Liver (tissue), 9 donors: ENCODE data around the gene FERMT1. TPM values are rescaled to one million over a fixed set of nuclear protein-coding genes. Genes with fewer than 3 reads are reported as not detected.

Source experiments
- DNase-seq: peaks from one replicate; pipeline ENCODE4 v3.0.0-alpha.2; 2017; ENCODE audit warnings: low spot score
- H3K27ac ChIP-seq, 2 donors: one replicate each; pipeline ENCODE4 v1.7.0; 2013; ENCODE audit warnings: inconsistent platforms in 2 of 2, low read length in 2 of 2, control low read depth in 1 of 2, low read depth in 1 of 2, mild to moderate bottlenecking in 1 of 2
- H3K27me3 ChIP-seq, 4 donors: one replicate each; pipeline versions ENCODE4 v1.6.1 to v1.7.0; 2013; ENCODE audit warnings: low read length in 3 of 4, inconsistent platforms in 1 of 4, mild to moderate bottlenecking in 1 of 4, moderate library complexity in 1 of 4; ENCODE audit not compliant: control insufficient read depth in 4 of 4, insufficient read depth in 4 of 4
- H3K36me3 ChIP-seq, 4 donors: one replicate each; pipeline versions ENCODE4 v1.6.1 to v1.7.0; 2013; ENCODE audit warnings: low read length in 3 of 4, mild to moderate bottlenecking in 3 of 4, low read depth in 1 of 4, moderate library complexity in 1 of 4; ENCODE audit not compliant: control insufficient read depth in 4 of 4, insufficient read depth in 3 of 4
- H3K4me1 ChIP-seq, 4 donors: one replicate each; pipeline versions ENCODE4 v1.6.1 to v1.7.0; 2013; ENCODE audit warnings: low read length in 3 of 4, mild to moderate bottlenecking in 3 of 4, moderate library complexity in 1 of 4; ENCODE audit not compliant: control insufficient read depth in 4 of 4, insufficient read depth in 4 of 4
- H3K4me3 ChIP-seq, 3 donors: one replicate each; pipeline versions ENCODE4 v1.6.1 to v1.7.0; 2013; ENCODE audit warnings: low read length in 3 of 3, control low read depth in 1 of 3, low read depth in 1 of 3, mild to moderate bottlenecking in 1 of 3
- H3K9ac ChIP-seq, 2 donors: one replicate each; pipeline ENCODE4 v1.7.0; 2013; ENCODE audit warnings: low read length in 2 of 2, mild to moderate bottlenecking in 2 of 2, moderate library complexity in 2 of 2, control low read depth in 1 of 2, low read depth in 1 of 2
- H3K9me3 ChIP-seq, 4 donors: one replicate each; pipeline versions ENCODE4 v1.6.1 to v1.7.0; 2013; ENCODE audit warnings: low read length in 3 of 4; ENCODE audit not compliant: control insufficient read depth in 4 of 4
- ATF3 ChIP-seq: IDR thresholded peaks from 2 replicates; pipeline ENCODE4 v1.6.1; 2016; ENCODE audit warnings: antibody characterized with exemption
- CTCF ChIP-seq: fragments of 150-350 bp; IDR thresholded peaks from 2 replicates; pipeline ENCODE4 v1.5.1; 2017; ENCODE audit warnings: improper control_type of control experiment, low read depth, low read length; ENCODE audit not compliant: missing input control
- EGR1 ChIP-seq, 2 donors: IDR thresholded peaks; 2 replicates each; pipeline ENCODE4 v1.6.1; 2016 to 2018; ENCODE audit warnings: antibody characterized with exemption in 2 of 2, low read depth in 2 of 2
- FOXA1 ChIP-seq: IDR thresholded peaks from 2 replicates; pipeline ENCODE4 v1.6.1; 2016; ENCODE audit warnings: antibody characterized with exemption
- FOXA2 ChIP-seq: IDR thresholded peaks from 2 replicates; pipeline ENCODE4 v1.6.1; 2016; ENCODE audit warnings: antibody characterized with exemption
- GABPA ChIP-seq, 2 donors: IDR thresholded peaks in 1 of 2; conservative IDR thresholded peaks in 1 of 2; 2 replicates each; pipeline ENCODE4 v1.6.1; 2016; ENCODE audit warnings: antibody characterized with exemption in 2 of 2, mild to moderate bottlenecking in 1 of 2, moderate library complexity in 1 of 2
- HNF4A ChIP-seq, 2 donors: conservative IDR thresholded peaks; 2 replicates each; pipeline ENCODE4 v1.6.1; 2016; ENCODE audit warnings: antibody characterized with exemption in 2 of 2, mild to moderate bottlenecking in 2 of 2
- HNF4G ChIP-seq: IDR thresholded peaks from 2 replicates; pipeline ENCODE4 v1.6.1; 2016; ENCODE audit warnings: antibody characterized with exemption
- JUND ChIP-seq, 2 donors: IDR thresholded peaks; 2 replicates each; pipeline ENCODE4 v1.6.1; 2016; ENCODE audit warnings: antibody characterized with exemption in 2 of 2
- NR2F2 ChIP-seq: IDR thresholded peaks from 2 replicates; pipeline ENCODE4 v1.6.1; 2016; ENCODE audit warnings: antibody characterized with exemption
- RAD21 ChIP-seq, 2 donors: IDR thresholded peaks; 2 replicates each; pipeline ENCODE4 v1.6.1; 2016; ENCODE audit warnings: antibody characterized with exemption in 2 of 2, mild to moderate bottlenecking in 2 of 2
- REST ChIP-seq: IDR thresholded peaks from 2 replicates; pipeline ENCODE4 v1.6.1; 2016; ENCODE audit warnings: antibody characterized with exemption, mild to moderate bottlenecking
- RXRA ChIP-seq, 2 donors: IDR thresholded peaks; 2 replicates each; pipeline ENCODE4 v1.6.1; 2017 to 2018; ENCODE audit warnings: antibody characterized with exemption in 2 of 2, mild to moderate bottlenecking in 1 of 2
- SP1 ChIP-seq: IDR thresholded peaks from 2 replicates; pipeline ENCODE4 v1.6.1; 2018; ENCODE audit warnings: antibody characterized with exemption, mild to moderate bottlenecking
- TAF1 ChIP-seq: conservative IDR thresholded peaks from 2 replicates; pipeline ENCODE4 v1.6.1; 2016; ENCODE audit warnings: antibody characterized with exemption, mild to moderate bottlenecking
- YY1 ChIP-seq: IDR thresholded peaks from 2 replicates; pipeline ENCODE4 v1.6.1; 2016; ENCODE audit warnings: antibody characterized with exemption, mild to moderate bottlenecking
- ZBTB33 ChIP-seq: IDR thresholded peaks from 2 replicates; pipeline ENCODE4 v1.6.1; 2016; ENCODE audit warnings: antibody characterized with exemption
- WGBS: extraction: QIAGEN DNeasy Blood & Tissue Kit; methylation state at CpG from one replicate; pipeline ENCODE4 v1.1.7; 2013; 5-methylcytosine and 5-hydroxymethylcytosine counted together
- polyA plus RNA-seq, 2 donors: library from polyadenylated mRNA; stranded (reverse) in 1 of 2; unstranded in 1 of 2; fragments of 200-250 nt in 1 of 2; fragments of >200 nt in 1 of 2; fragmentation: Nextera tagmentation in 1 of 2; extraction: Ambion mirVana in 1 of 2; gene quantifications; one replicate each; pipeline versions ENCODE4 v1.2.1 to v1.2.3, GENCODE V29; 2013 to 2015
- total RNA-seq, 2 donors: library from RNA; depleted of rRNA; stranded (reverse); fragments of >200 nt; gene quantifications; one replicate each; pipeline ENCODE4 v1.2.3, GENCODE V29; 2014
- donor health status: healthy.
- donor health status: healthy.
- donor health status: healthy.
- donor health status: healthy.
- donor health status: healthy.

FERMT1 gene
- total and polyA plus RNA-seq, 4 donors, result 0.11 to 0.42 (median 0.21) TPM

GRCh38 chr20:6127825-6128224, 5.0 kb upstream of the FERMT1 start:
- TF ChIP-seq TAF1 (no peak), REST (no peak), FOXA2 (no peak), SP1 (no peak), JUND (IDR thresholded peaks at IDR 0.05) (no peak), EGR1 (IDR thresholded peaks at IDR 0.05; ENCODE audit: low read depth in 2 of 2) (no peak), FOXA1 (no peak), NR2F2 (no peak), ZBTB33 (no peak), GABPA (IDR thresholded peaks at IDR 0.05 in 1 of 2, conservative IDR thresholded peaks at IDR 0.05 in 1 of 2) (no peak)
- 85% methylated on average over 4 of the region's 4 CpGs for WGBS
- Histone ChIP-seq H3K9me3 (no peaks in the 10 kb centered on the region), H3K4me3 (no peak overlapping the region), H3K27ac (no peak overlapping the region), H3K27me3 (peaks cover 0 to 3% (median 0%) of the 10 kb centered on the region in 4 donors), H3K9ac (no peak overlapping the region), H3K36me3 (no peaks in the 10 kb centered on the region), H3K4me1 (peaks cover 0 to 7% (median 5%) of the 10 kb centered on the region in 4 donors)
- DNase-seq, result no peak

GRCh38 chr20:6126846-6127245, 4.0 kb upstream of the FERMT1 start:
- Histone ChIP-seq H3K9me3 (no peaks in the 10 kb centered on the region), H3K4me1 (peaks cover 3 to 15% (median 9%) of the 10 kb centered on the region in 4 donors), H3K36me3 (no peaks in the 10 kb centered on the region), H3K27me3 (peaks cover 0 to 3% (median 0%) of the 10 kb centered on the region in 4 donors), H3K27ac (no peak overlapping the region), H3K9ac (no peak overlapping the region), H3K4me3 (no peak overlapping the region)
- TF ChIP-seq HNF4G, result no peak
- TF ChIP-seq FOXA1, result no peak
- no peak for TF ChIP-seq RAD21 (IDR thresholded peaks at IDR 0.05)
- TF ChIP-seq TAF1, result no peak
- no peak for TF ChIP-seq YY1
- no peak for TF ChIP-seq SP1
- no peak for TF ChIP-seq EGR1 (IDR thresholded peaks at IDR 0.05; ENCODE audit: low read depth in 2 of 2)
- TF ChIP-seq HNF4A (conservative IDR thresholded peaks at IDR 0.05), result no peak
- TF ChIP-seq JUND (IDR thresholded peaks at IDR 0.05), result no peak
- no peak for TF ChIP-seq REST
- TF ChIP-seq FOXA2, result no peak
- no peak for TF ChIP-seq CTCF
- TF ChIP-seq RXRA (IDR thresholded peaks at IDR 0.05), result no peak
- TF ChIP-seq ATF3, result no peak
- TF ChIP-seq NR2F2, result no peak
- TF ChIP-seq GABPA (IDR thresholded peaks at IDR 0.05 in 1 of 2, conservative IDR thresholded peaks at IDR 0.05 in 1 of 2), result no peak
- TF ChIP-seq ZBTB33, result no peak
- DNase-seq, result no peak
- 83% methylated on average over 2 of the region's 2 CpGs for WGBS
